Neural progenitor cell (in vitro differentiated cells): Measurements from ENCODE around the gene TMEM30B. TPM values are rescaled to one million over a fixed set of nuclear protein-coding genes. Genes with fewer than 3 reads are reported as not detected.
A peak's percentile ranks its signal among the peaks of the same experiment; 100 is the strongest.

Source experiments
- DNase-seq: peaks from one replicate; pipeline ENCODE4 v3.0.0-alpha.2; 2016; ENCODE audit warnings: low spot score
- H2AFZ ChIP-seq: fragments of 200-600 bp; sonication (generic); replicated peaks from 2 replicates; pipeline ENCODE4 v1.6.1; 2016; ENCODE audit warnings: antibody characterized with exemption
- H3F3A ChIP-seq: fragments of 200-600 bp; sonication (generic); 2 replicates; pipeline ENCODE4 v1.6.1; 2016; ENCODE audit warnings: antibody characterized with exemption, low read depth
- H3K27ac ChIP-seq: fragments of 200-600 bp; sonication (generic); 2 replicates; pipeline ENCODE4 v1.5.1; 2016; ENCODE audit warnings: mild to moderate bottlenecking
- H3K27me3 ChIP-seq: fragments of 200-600 bp; sonication (generic); 2 replicates; pipeline ENCODE4 v1.6.1; 2016; ENCODE audit warnings: mild to moderate bottlenecking, moderate library complexity
- H3K36me3 ChIP-seq: fragments of 200-600 bp; sonication (generic); 2 replicates; pipeline ENCODE4 v1.5.1; 2016
- H3K4me1 ChIP-seq: fragments of 200-600 bp; sonication (generic); 2 replicates; pipeline ENCODE4 v1.6.1; 2016; ENCODE audit warnings: mixed run types
- H3K4me2 ChIP-seq: fragments of 200-600 bp; sonication (generic); 2 replicates; pipeline ENCODE4 v1.6.1; 2016
- H3K4me3 ChIP-seq: fragments of 200-600 bp; sonication (generic); 2 replicates; pipeline ENCODE4 v1.5.1; 2016
- H3K79me2 ChIP-seq: fragments of 200-600 bp; sonication (generic); 2 replicates; pipeline ENCODE4 v1.6.1; 2016; ENCODE audit warnings: low read depth
- H3K9ac ChIP-seq: fragments of 200-600 bp; sonication (generic); 2 replicates; pipeline ENCODE4 v1.6.1; 2016
- H3K9me3 ChIP-seq: fragments of 200-600 bp; sonication (generic); 2 replicates; pipeline ENCODE4 v1.5.1; 2016; ENCODE audit warnings: low read depth
- H4K20me1 ChIP-seq: fragments of 200-600 bp; sonication (generic); 2 replicates; pipeline ENCODE4 v1.6.1; 2016; ENCODE audit warnings: low read depth
- H3K27ac Mint-ChIP-seq: 3 replicates; pipeline ENCODE4 v1.8.0; 2021; ENCODE audit warnings: mixed read lengths
- H3K27me3 Mint-ChIP-seq: 2 replicates; pipeline ENCODE4 v1.8.0; 2022; ENCODE audit warnings: low read depth, mild to moderate bottlenecking, inconsistent platforms, moderate library complexity, mixed read lengths; ENCODE audit not compliant: insufficient read depth
- H3K36me3 Mint-ChIP-seq: 3 replicates; pipeline ENCODE4 v1.8.0; 2021; ENCODE audit warnings: mixed read lengths
- H3K4me1 Mint-ChIP-seq: 3 replicates; pipeline ENCODE4 v1.8.0; 2021; ENCODE audit warnings: mixed read lengths
- H3K4me3 Mint-ChIP-seq: 3 replicates; pipeline ENCODE4 v1.8.0; 2021; ENCODE audit warnings: mild to moderate bottlenecking, moderate library complexity, mixed read lengths
- H3K9me3 Mint-ChIP-seq: 3 replicates; pipeline ENCODE4 v1.8.0; 2020; ENCODE audit warnings: mixed read lengths
- CTCF ChIP-seq: fragments of 200-600 bp; sonication (generic); IDR thresholded peaks from 2 replicates; pipeline ENCODE4 v1.5.1; 2017; ENCODE audit warnings: antibody characterized with exemption, mild to moderate bottlenecking
- EZH2 ChIP-seq: fragments of 200-600 bp; sonication (generic); IDR thresholded peaks from 2 replicates; pipeline ENCODE4 v1.6.1; 2017; ENCODE audit warnings: antibody characterized with exemption, mild to moderate bottlenecking, moderate library complexity
- EZH2phosphoT487 ChIP-seq: fragments of 200-600 bp; sonication (generic); IDR thresholded peaks from 2 replicates; pipeline ENCODE4 v1.6.1; 2017; ENCODE audit warnings: antibody characterized with exemption
- total RNA-seq: library from RNA; depleted of rRNA; stranded (reverse); fragments of >200 nt; gene quantifications from 2 replicates; pipeline ENCODE4 v1.2.3, GENCODE V29; 2015; ENCODE audit warnings: low replicate concordance

Gene TMEM30B
- total RNA-seq, 1 donor from 2014 or later, result 0.07 TPM

GRCh38 chr14:61296151-61296550, 15.0 kb upstream of the TMEM30B start:
- Mint-ChIP-seq H3K27ac (no peak overlapping the region), H3K4me3 (no peak overlapping the region), H3K9me3 (no peaks in the 10 kb centered on the region), H3K4me1 (peaks cover 9% of the 10 kb centered on the region), H3K27me3 (no peaks in the 10 kb centered on the region), H3K36me3 (no peaks in the 10 kb centered on the region)
- H3K4me1 ChIP-seq, result peaks cover 5% of the 10 kb centered on the region
- no peaks in the 10 kb centered on the region for H3F3A ChIP-seq
- no peaks in the 10 kb centered on the region for H3K9me3 ChIP-seq
- TF ChIP-seq CTCF (no peak), EZH2phosphoT487 (no peak), EZH2 (no peak)
- no peak overlapping the region for H3K9ac ChIP-seq
- no peaks in the 10 kb centered on the region for H3K27me3 ChIP-seq
- no peaks in the 10 kb centered on the region for H4K20me1 ChIP-seq
- H3K4me2 ChIP-seq, result no peak overlapping the region
- no peak overlapping the region for H2AFZ ChIP-seq
- no peaks in the 10 kb centered on the region for H3K36me3 ChIP-seq
- peak; percentile 27 for DNase-seq
- no peak overlapping the region for H3K27ac ChIP-seq
- H3K79me2 ChIP-seq, result no peaks in the 10 kb centered on the region
- no peak overlapping the region for H3K4me3 ChIP-seq

DNA sequence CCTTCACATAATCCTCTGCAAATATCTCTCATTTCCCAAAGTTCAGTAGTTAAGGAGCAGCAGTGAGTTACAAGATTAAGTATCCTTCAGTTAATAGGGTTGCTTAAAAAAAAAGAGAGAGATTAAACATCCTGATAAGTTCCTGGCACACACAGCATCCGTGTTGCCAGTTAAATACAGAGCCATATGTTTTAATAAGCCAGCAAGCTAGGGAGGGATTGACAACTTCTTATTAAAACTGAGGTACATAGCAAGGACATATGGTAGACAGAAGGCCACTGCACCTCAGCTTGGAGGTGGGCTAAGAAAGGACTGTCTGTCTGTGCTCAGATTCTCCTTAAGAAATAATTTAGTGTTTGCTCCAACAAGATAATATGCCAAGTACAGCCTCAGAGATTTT, 9.6 kb upstream of the TMEM30B start:
- no peak overlapping the region for H3K4me2 ChIP-seq
- peaks cover 4% of the 10 kb centered on the region for H3K4me1 Mint-ChIP-seq
- H4K20me1 ChIP-seq, result no peaks in the 10 kb centered on the region
- H3K9me3 Mint-ChIP-seq, result no peaks in the 10 kb centered on the region
- no peaks in the 10 kb centered on the region for H3K4me1 ChIP-seq
- no peaks in the 10 kb centered on the region for H3K79me2 ChIP-seq
- no peak overlapping the region for H3K27ac ChIP-seq
- H3K36me3 Mint-ChIP-seq, result no peaks in the 10 kb centered on the region
- H3K27ac Mint-ChIP-seq, result no peak overlapping the region
- no peak overlapping the region for H3K4me3 Mint-ChIP-seq
- H3K27me3 ChIP-seq, result no peaks in the 10 kb centered on the region
- H3F3A ChIP-seq, result no peaks in the 10 kb centered on the region
- no peak overlapping the region for H2AFZ ChIP-seq
- no peak overlapping the region for H3K9ac ChIP-seq
- no peaks in the 10 kb centered on the region for H3K9me3 ChIP-seq
- no peak for TF ChIP-seq EZH2phosphoT487
- TF ChIP-seq CTCF, result no peak
- TF ChIP-seq EZH2, result no peak
- no peak overlapping the region for H3K4me3 ChIP-seq
- no peak for DNase-seq
- no peaks in the 10 kb centered on the region for H3K36me3 ChIP-seq
- peaks cover 3% of the 10 kb centered on the region for H3K27me3 Mint-ChIP-seq

DNA sequence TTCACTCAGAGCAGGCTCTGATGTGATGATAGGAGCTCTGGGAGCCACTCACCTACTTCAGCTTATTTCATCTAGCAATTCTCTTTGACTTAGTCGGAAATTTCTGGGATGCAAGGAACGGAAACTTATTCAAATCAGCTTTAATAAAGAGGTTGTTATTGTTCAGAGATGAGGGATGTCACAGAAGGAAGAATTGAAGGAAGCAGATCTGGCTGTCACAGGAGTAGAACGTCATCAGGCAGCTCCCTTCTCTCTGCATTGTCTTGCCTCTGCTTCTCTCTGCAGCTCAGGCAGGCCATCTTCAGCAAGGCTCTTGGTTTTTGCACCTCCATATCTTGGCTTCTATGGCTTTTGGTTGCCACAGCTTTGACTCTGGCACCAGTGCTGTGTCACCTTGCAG, 7.6 kb upstream of the TMEM30B start:
- H3K27ac Mint-ChIP-seq, result no peak overlapping the region
- Histone ChIP-seq H3K79me2 (no peaks in the 10 kb centered on the region), H3K27me3 (peaks cover 8% of the 10 kb centered on the region), H3K4me3 (no peak overlapping the region), H3K27ac (no peak overlapping the region), H3K4me2 (no peak overlapping the region), H4K20me1 (no peaks in the 10 kb centered on the region), H2AFZ (no peak overlapping the region), H3K9ac (no peak overlapping the region), H3F3A (no peaks in the 10 kb centered on the region), H3K4me1 (no peaks in the 10 kb centered on the region), H3K36me3 (no peaks in the 10 kb centered on the region), H3K9me3 (no peaks in the 10 kb centered on the region)
- no peak overlapping the region for H3K4me3 Mint-ChIP-seq
- no peak for DNase-seq
- H3K36me3 Mint-ChIP-seq, result no peaks in the 10 kb centered on the region
- peaks cover 9% of the 10 kb centered on the region for H3K27me3 Mint-ChIP-seq
- peaks cover 3% of the 10 kb centered on the region for H3K4me1 Mint-ChIP-seq
- TF ChIP-seq EZH2 (no peak), CTCF (no peak), EZH2phosphoT487 (no peak)
- no peaks in the 10 kb centered on the region for H3K9me3 Mint-ChIP-seq
